Measurements from ENCODE around the gene SLFN12L. TPM values are rescaled to one million over a fixed set of nuclear protein-coding genes. Genes with fewer than 3 reads are reported as not detected.

SLFN12L gene
- total RNA-seq, 3 donors from 2014 or later = 2.9 to 3.5 (median 3.3) TPM

- Histone ChIP-seq H3K4me1 (no peaks in the 10 kb centered on the region), H3K27ac (no peak overlapping the region), H3K27me3 (no peaks in the 10 kb centered on the region), H3K36me3 (no peaks in the 10 kb centered on the region), H3K4me3 (no peak overlapping the region), H3K9me3 (no peaks in the 10 kb centered on the region)
- DNase-seq (ENCODE audit: low spot score in 2 of 2) = no peak
- TF ChIP-seq POLR2A (IDR thresholded peaks at IDR 0.05) (no peak), CTCF (IDR thresholded peaks at IDR 0.05) (no peak), POLR2AphosphoS5 (IDR thresholded peaks at IDR 0.05) (no peak)
- intact Hi-C loops (cut with DNase I; ENCODE audit: low total_unique reads) = loop anchor here (10.0 kb wide), 1 partner anchor 789 kb away; no protein-coding TSS in a partner anchor
Observed at GRCh38 chr17:35543856-35544255, 6.4 kb upstream of the SLFN12L start.

- no peak for DNase-seq (ENCODE audit: low spot score in 2 of 2)
- H3K4me3 ChIP-seq = no peak overlapping the region
- no peaks in the 10 kb centered on the region for H3K4me1 ChIP-seq
- no peaks in the 10 kb centered on the region for H3K9me3 ChIP-seq
- no peak overlapping the region for H3K27ac ChIP-seq
- H3K36me3 ChIP-seq = no peaks in the 10 kb centered on the region
- H3K27me3 ChIP-seq = no peaks in the 10 kb centered on the region
- intact Hi-C loops (cut with DNase I; ENCODE audit: low total_unique reads) = loop anchor here (10.0 kb wide), 1 partner anchor 788 kb away; no protein-coding TSS in a partner anchor
- TF ChIP-seq CTCF (IDR thresholded peaks at IDR 0.05) (no peak), POLR2AphosphoS5 (IDR thresholded peaks at IDR 0.05) (no peak), POLR2A (IDR thresholded peaks at IDR 0.05) (no peak)
Observed at GRCh38 chr17:35542990-35543389, 5.5 kb upstream of the SLFN12L start.

GRCh38 chr17:35541434-35541833 lies 4.0 kb upstream of the SLFN12L start:
- Histone ChIP-seq H3K36me3 (no peaks in the 10 kb centered on the region), H3K27me3 (no peaks in the 10 kb centered on the region), H3K27ac (peak overlapping the region in 1 of 2 donors; percentile 12), H3K4me3 (peak overlapping the region in 2 of 3 donors; percentile 26 to 60), H3K9me3 (no peaks in the 10 kb centered on the region), H3K4me1 (no peaks in the 10 kb centered on the region)
- intact Hi-C loops (cut with DNase I; ENCODE audit: low total_unique reads) = loop anchor here (10.0 kb wide), 1 partner anchor 787 kb away; no protein-coding TSS in a partner anchor
- no peak for DNase-seq (ENCODE audit: low spot score in 2 of 2)
- TF ChIP-seq CTCF (IDR thresholded peaks at IDR 0.05) = no peak
- no peak for TF ChIP-seq POLR2AphosphoS5 (IDR thresholded peaks at IDR 0.05)
- TF ChIP-seq POLR2A (IDR thresholded peaks at IDR 0.05) = no peak

GRCh38 chr17:35540589-35541404 lies 3.3 kb upstream of the SLFN12L start:
- H3K9me3 ChIP-seq = no peaks in the 10 kb centered on the region
- no peaks in the 10 kb centered on the region for H3K27me3 ChIP-seq
- intact Hi-C loops (cut with DNase I; ENCODE audit: low total_unique reads) = loop anchor here (10.0 kb wide), 1 partner anchor 786 kb away; no protein-coding TSS in a partner anchor
- TF ChIP-seq POLR2AphosphoS5 (IDR thresholded peaks at IDR 0.05) (no peak), CTCF (IDR thresholded peaks at IDR 0.05) (no peak), POLR2A (IDR thresholded peaks at IDR 0.05) (no peak)
- peak overlapping the region; percentile 26 to 60 (median 31) for H3K4me3 ChIP-seq
- no peaks in the 10 kb centered on the region for H3K4me1 ChIP-seq
- no peak for DNase-seq (ENCODE audit: low spot score in 2 of 2)
- peak overlapping the region; percentile 12 to 82 for H3K27ac ChIP-seq
- H3K36me3 ChIP-seq = no peaks in the 10 kb centered on the region

- no peaks in the 10 kb centered on the region for H3K9me3 ChIP-seq
- no peaks in the 10 kb centered on the region for H3K4me1 ChIP-seq
- H3K27me3 ChIP-seq = no peaks in the 10 kb centered on the region
- peak overlapping the region in 1 of 3 donors; percentile 33 for H3K4me3 ChIP-seq
- no peak for TF ChIP-seq POLR2A (IDR thresholded peaks at IDR 0.05)
- no peak for TF ChIP-seq POLR2AphosphoS5 (IDR thresholded peaks at IDR 0.05)
- TF ChIP-seq CTCF (IDR thresholded peaks at IDR 0.05) = no peak
- DNase-seq (ENCODE audit: low spot score in 2 of 2) = no peak
- intact Hi-C loops (cut with DNase I; ENCODE audit: low total_unique reads) = loop anchor here (10.0 kb wide), 1 partner anchor 785 kb away; no protein-coding TSS in a partner anchor
- H3K27ac ChIP-seq = peak overlapping the region in 1 of 2 donors; percentile 16
- no peaks in the 10 kb centered on the region for H3K36me3 ChIP-seq
Observed at GRCh38 chr17:35539659-35540026, 2.2 kb upstream of the SLFN12L start.

Data from breast epithelium (tissue), 4 donors.